Measurements from ENCODE around the gene SERAC1. TPM values are rescaled to one million over a fixed set of nuclear protein-coding genes. Genes with fewer than 3 reads are reported as not detected.

Gene SERAC1
- total RNA-seq, 1 donor from 2014 or later = 9.5 TPM

- DNase-seq (ENCODE audit: low read depth) = no peak
- TF ChIP-seq CTCF (IDR thresholded peaks at IDR 0.05; ENCODE audit: insufficient read depth, low read length, poor library complexity, severe bottlenecking) = no peak
- Histone ChIP-seq H3K4me3 (ENCODE audit: low read depth, low read length) (no peak overlapping the region), H3K36me3 (ENCODE audit: control insufficient read depth, insufficient read depth, low read length) (peaks cover 1% of the 10 kb centered on the region), H3K27me3 (ENCODE audit: control insufficient read depth, insufficient read depth, low read length) (no peaks in the 10 kb centered on the region)
Observed at GRCh38 chr6:158078320-158078719, 89.7 kb downstream of the SERAC1 start.

GRCh38 chr6:158077676-158078075, 90.4 kb downstream of the SERAC1 start:
- no peak for TF ChIP-seq CTCF (IDR thresholded peaks at IDR 0.05; ENCODE audit: insufficient read depth, low read length, poor library complexity, severe bottlenecking)
- DNase-seq (ENCODE audit: low read depth) = no peak
- Histone ChIP-seq H3K36me3 (ENCODE audit: control insufficient read depth, insufficient read depth, low read length) (peaks cover 1% of the 10 kb centered on the region), H3K4me3 (ENCODE audit: low read depth, low read length) (no peak overlapping the region), H3K27me3 (ENCODE audit: control insufficient read depth, insufficient read depth, low read length) (no peaks in the 10 kb centered on the region)

GRCh38 chr6:158076548-158076947, 91.5 kb downstream of the SERAC1 start:
- Histone ChIP-seq H3K4me3 (ENCODE audit: low read depth, low read length) (no peak overlapping the region), H3K36me3 (ENCODE audit: control insufficient read depth, insufficient read depth, low read length) (peaks cover 1% of the 10 kb centered on the region), H3K27me3 (ENCODE audit: control insufficient read depth, insufficient read depth, low read length) (no peaks in the 10 kb centered on the region)
- no peak for TF ChIP-seq CTCF (IDR thresholded peaks at IDR 0.05; ENCODE audit: insufficient read depth, low read length, poor library complexity, severe bottlenecking)
- DNase-seq (ENCODE audit: low read depth) = no peak

- peaks cover 6% of the 10 kb centered on the region for H3K36me3 ChIP-seq (ENCODE audit: control insufficient read depth, insufficient read depth, low read length)
- no peaks in the 10 kb centered on the region for H3K27me3 ChIP-seq (ENCODE audit: control insufficient read depth, insufficient read depth, low read length)
- no peak for TF ChIP-seq CTCF (IDR thresholded peaks at IDR 0.05; ENCODE audit: insufficient read depth, low read length, poor library complexity, severe bottlenecking)
- DNase-seq (ENCODE audit: low read depth) = no peak
- H3K4me3 ChIP-seq (ENCODE audit: low read depth, low read length) = no peak overlapping the region
Observed at GRCh38 chr6:158073776-158074175, 94.3 kb downstream of the SERAC1 start.

- no peaks in the 10 kb centered on the region for H3K27me3 ChIP-seq (ENCODE audit: control insufficient read depth, insufficient read depth, low read length)
- no peak overlapping the region for H3K4me3 ChIP-seq (ENCODE audit: low read depth, low read length)
- DNase-seq (ENCODE audit: low read depth) = no peak
- peaks cover 6% of the 10 kb centered on the region for H3K36me3 ChIP-seq (ENCODE audit: control insufficient read depth, insufficient read depth, low read length)
- peak; percentile 83 for TF ChIP-seq CTCF (IDR thresholded peaks at IDR 0.05; ENCODE audit: insufficient read depth, low read length, poor library complexity, severe bottlenecking)
Observed at GRCh38 chr6:158072083-158072721, 95.9 kb downstream of the SERAC1 start.
